Neural cell (in vitro differentiated cells): Measurements from ENCODE around the gene STX1A.

ENCODE experiments used
- EZH2 ChIP-seq: fragments of 200-600, 300-800 bp; shearing (Covaris generic), sonication (generic); IDR thresholded peaks from 2 replicates; pipeline ENCODE4 v1.6.1; 2014; ENCODE audit warnings: antibody characterized with exemption, low read length, borderline replicate concordance, mild to moderate bottlenecking; ENCODE audit not compliant: insufficient read depth, poor library complexity, severe bottlenecking
- TF ChIP-seq, protein P1 (sequence below): fragments of 450-650 bp; IDR thresholded peaks from 2 replicates; pipeline ENCODE4 v1.5.1; 2014; ENCODE audit warnings: antibody characterized with exemption, mild to moderate bottlenecking, moderate library complexity; ENCODE audit not compliant: poor library complexity, severe bottlenecking

DNA sequence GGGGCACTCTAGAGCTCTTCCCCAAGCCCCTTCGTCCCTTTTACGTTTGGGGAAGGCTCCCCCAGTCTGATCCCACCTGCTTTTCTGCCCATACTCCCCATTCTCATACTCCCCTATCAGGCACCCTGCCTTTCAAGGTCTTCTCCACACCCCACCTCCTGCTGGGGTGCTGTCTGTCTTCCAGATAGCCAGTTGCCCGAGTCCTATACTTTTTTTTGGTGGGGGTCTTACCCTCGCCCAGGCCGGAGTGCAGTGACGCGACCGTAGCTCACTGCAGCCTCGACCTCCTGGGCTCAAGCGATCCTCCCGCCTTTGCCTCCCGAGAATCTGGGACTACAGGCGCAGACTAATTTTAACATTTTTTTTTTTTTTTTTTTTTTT, 19.9 kb upstream of the STX1A start:
- TF ChIP-seq, protein P1, sequence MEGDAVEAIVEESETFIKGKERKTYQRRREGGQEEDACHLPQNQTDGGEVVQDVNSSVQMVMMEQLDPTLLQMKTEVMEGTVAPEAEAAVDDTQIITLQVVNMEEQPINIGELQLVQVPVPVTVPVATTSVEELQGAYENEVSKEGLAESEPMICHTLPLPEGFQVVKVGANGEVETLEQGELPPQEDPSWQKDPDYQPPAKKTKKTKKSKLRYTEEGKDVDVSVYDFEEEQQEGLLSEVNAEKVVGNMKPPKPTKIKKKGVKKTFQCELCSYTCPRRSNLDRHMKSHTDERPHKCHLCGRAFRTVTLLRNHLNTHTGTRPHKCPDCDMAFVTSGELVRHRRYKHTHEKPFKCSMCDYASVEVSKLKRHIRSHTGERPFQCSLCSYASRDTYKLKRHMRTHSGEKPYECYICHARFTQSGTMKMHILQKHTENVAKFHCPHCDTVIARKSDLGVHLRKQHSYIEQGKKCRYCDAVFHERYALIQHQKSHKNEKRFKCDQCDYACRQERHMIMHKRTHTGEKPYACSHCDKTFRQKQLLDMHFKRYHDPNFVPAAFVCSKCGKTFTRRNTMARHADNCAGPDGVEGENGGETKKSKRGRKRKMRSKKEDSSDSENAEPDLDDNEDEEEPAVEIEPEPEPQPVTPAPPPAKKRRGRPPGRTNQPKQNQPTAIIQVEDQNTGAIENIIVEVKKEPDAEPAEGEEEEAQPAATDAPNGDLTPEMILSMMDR: no peak
- no peak for TF ChIP-seq EZH2
